ENCODE results near the gene BTBD16.

Gene BTBD16

GRCh38 chr10:122323189-122323588, 52.1 kb downstream of the BTBD16 start:
- Histone ChIP-seq H3K9ac (ENCODE audit: low read length) (no peak overlapping the region), H3K4me3 (ENCODE audit: low read depth, low read length) (no peak overlapping the region), H3K9me3 (ENCODE audit: control insufficient read depth, insufficient read depth, low read depth, low read length) (no peaks in the 10 kb centered on the region), H3K4me1 (ENCODE audit: control insufficient read depth, insufficient read depth, low read length) (peaks cover 3% of the 10 kb centered on the region; the same call in 1 of the 2 replicates), H3K27ac (ENCODE audit: low read depth, low read length) (no peak overlapping the region), H3K27me3 (ENCODE audit: control insufficient read depth, insufficient read depth, low read length) (no peaks in the 10 kb centered on the region), H3K36me3 (ENCODE audit: control insufficient read depth, insufficient read depth, low read length) (no peaks in the 10 kb centered on the region)

- Histone ChIP-seq H3K27ac (ENCODE audit: low read depth, low read length) (no peak overlapping the region), H3K4me3 (ENCODE audit: low read depth, low read length) (no peak overlapping the region), H3K27me3 (ENCODE audit: control insufficient read depth, insufficient read depth, low read length) (no peaks in the 10 kb centered on the region), H3K4me1 (ENCODE audit: control insufficient read depth, insufficient read depth, low read length) (peaks cover 3% of the 10 kb centered on the region; the same call in 1 of the 2 replicates), H3K9me3 (ENCODE audit: control insufficient read depth, insufficient read depth, low read depth, low read length) (no peaks in the 10 kb centered on the region), H3K36me3 (ENCODE audit: control insufficient read depth, insufficient read depth, low read length) (no peaks in the 10 kb centered on the region), H3K9ac (ENCODE audit: low read length) (no peak overlapping the region)
Measured at GRCh38 chr10:122323941-122324675, 53.0 kb downstream of the BTBD16 start.

DNA sequence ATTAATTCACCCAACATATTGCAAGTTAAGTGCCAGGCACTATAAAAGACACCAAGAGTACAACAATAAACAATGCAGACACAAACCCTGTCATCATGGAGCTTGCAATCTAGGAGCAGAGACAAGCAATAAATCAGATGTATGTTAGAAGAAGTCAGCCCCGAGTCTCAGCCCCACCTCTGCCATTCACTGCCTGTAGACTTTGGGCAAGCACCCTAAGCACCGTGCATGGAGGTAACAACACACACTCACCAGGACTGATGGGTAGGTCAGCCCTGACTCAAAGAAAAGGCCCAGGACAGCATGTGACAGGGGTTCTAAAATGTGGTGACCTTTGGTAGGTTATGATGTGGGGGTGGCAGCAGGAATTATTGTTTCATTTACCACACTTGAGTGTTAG, 54.1 kb downstream of the BTBD16 start:
- Histone ChIP-seq H3K9me3 (ENCODE audit: control insufficient read depth, insufficient read depth, low read depth, low read length) (no peaks in the 10 kb centered on the region), H3K4me3 (ENCODE audit: low read depth, low read length) (no peak overlapping the region), H3K27ac (ENCODE audit: low read depth, low read length) (no peak overlapping the region), H3K27me3 (ENCODE audit: control insufficient read depth, insufficient read depth, low read length) (no peaks in the 10 kb centered on the region), H3K4me1 (ENCODE audit: control insufficient read depth, insufficient read depth, low read length) (peaks cover 3% of the 10 kb centered on the region; the same call in 1 of the 2 replicates), H3K36me3 (ENCODE audit: control insufficient read depth, insufficient read depth, low read length) (no peaks in the 10 kb centered on the region), H3K9ac (ENCODE audit: low read length) (no peak overlapping the region)

- Histone ChIP-seq H3K9ac (ENCODE audit: low read length) (no peak overlapping the region), H3K4me1 (ENCODE audit: control insufficient read depth, insufficient read depth, low read length) (peaks cover 3% of the 10 kb centered on the region; the same call in 1 of the 2 replicates), H3K4me3 (ENCODE audit: low read depth, low read length) (no peak overlapping the region)
Measured at GRCh38 chr10:122326385-122326784, 55.3 kb downstream of the BTBD16 start.

DNA sequence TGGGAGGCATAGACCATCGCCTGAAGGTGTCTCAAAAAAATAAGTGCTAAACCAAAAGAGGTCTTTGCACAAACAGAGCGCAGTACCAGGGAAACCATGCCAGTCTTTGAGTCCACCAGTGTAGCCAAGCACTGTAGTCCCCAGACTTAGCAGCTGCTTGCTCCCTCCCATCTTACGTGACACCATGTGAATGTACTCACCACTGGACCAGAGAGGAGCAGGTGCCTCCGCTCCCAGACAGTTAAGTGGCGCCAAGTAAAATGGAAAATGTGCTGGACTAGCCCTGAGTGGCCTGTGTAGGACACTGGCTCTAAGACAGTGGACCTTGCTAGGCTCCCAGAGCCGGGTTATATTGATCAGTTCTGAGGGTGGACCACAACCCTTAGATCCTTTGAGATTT, 55.7 kb downstream of the BTBD16 start:
- Histone ChIP-seq H3K27ac (ENCODE audit: low read depth, low read length) (no peak overlapping the region), H3K36me3 (ENCODE audit: control insufficient read depth, insufficient read depth, low read length) (no peaks in the 10 kb centered on the region), H3K4me1 (ENCODE audit: control insufficient read depth, insufficient read depth, low read length) (peaks cover 3% of the 10 kb centered on the region; the same call in 1 of the 2 replicates)

More at GRCh38 chr10:122326385-122326784, 55.3 kb downstream of the BTBD16 start:
- H3K9me3 ChIP-seq (ENCODE audit: control insufficient read depth, insufficient read depth, low read depth, low read length): no peaks in the 10 kb centered on the region
- no peaks in the 10 kb centered on the region for H3K36me3 ChIP-seq (ENCODE audit: control insufficient read depth, insufficient read depth, low read length)
- no peaks in the 10 kb centered on the region for H3K27me3 ChIP-seq (ENCODE audit: control insufficient read depth, insufficient read depth, low read length)
- H3K27ac ChIP-seq (ENCODE audit: low read depth, low read length): no peak overlapping the region

DNA sequence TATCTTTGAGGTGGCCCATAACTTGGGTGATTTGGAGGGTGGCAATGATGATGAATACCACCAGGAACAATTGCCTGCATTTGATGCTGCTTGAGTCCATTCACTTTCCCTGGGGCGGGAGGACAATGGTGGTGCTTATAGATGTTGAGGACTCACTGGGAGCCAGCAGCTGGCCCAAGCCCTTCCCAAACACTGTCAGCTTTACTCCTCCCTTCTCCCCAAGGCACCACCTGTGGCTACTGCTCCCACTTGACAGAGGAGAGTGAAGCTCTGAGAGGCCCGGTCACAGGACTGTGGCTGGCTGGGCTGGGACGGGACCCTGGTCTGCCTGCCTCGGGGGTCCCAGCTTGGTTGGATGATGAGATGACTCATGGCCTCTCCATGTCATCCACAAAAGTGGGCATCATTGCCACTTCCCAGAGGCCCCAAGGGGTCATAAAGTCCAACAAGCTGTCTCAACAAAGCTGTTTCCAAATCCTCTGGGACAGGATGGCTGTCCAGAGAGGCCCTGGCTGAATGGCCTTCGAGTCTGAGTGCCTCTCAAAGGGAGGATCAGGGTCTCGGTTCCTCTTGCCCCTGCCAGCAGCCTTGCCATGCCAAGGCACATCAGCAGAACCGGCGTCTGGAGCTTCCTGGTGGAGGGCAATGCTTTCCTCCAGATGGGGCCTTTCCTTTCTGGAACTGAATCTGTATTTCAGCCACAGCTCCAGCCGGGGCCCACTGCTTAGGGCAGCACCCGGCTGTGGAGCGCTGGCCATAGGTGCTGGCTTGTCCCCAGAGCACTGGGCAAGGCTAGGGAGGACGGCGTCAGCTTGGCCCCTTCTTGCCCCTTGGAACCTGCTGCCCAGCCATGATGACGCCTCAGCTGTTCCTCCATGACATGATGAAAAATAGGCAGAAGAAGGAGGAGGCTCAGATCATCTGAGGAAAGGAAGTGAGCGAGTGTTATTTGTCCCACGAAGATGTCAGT, 56.4 kb downstream of the BTBD16 start:
- H3K4me3 ChIP-seq (ENCODE audit: low read depth, low read length): no peak overlapping the region
- H3K4me1 ChIP-seq (ENCODE audit: control insufficient read depth, insufficient read depth, low read length): peaks cover 3% of the 10 kb centered on the region; the same call in 1 of the 2 replicates
- H3K27ac ChIP-seq (ENCODE audit: low read depth, low read length): no peak overlapping the region
- H3K36me3 ChIP-seq (ENCODE audit: control insufficient read depth, insufficient read depth, low read length): no peaks in the 10 kb centered on the region
- H3K27me3 ChIP-seq (ENCODE audit: control insufficient read depth, insufficient read depth, low read length): no peaks in the 10 kb centered on the region
- H3K9me3 ChIP-seq (ENCODE audit: control insufficient read depth, insufficient read depth, low read depth, low read length): no peaks in the 10 kb centered on the region
- no peak overlapping the region for H3K9ac ChIP-seq (ENCODE audit: low read length)

More for the DNA sequence above, 55.7 kb downstream of the BTBD16 start:
- H3K9ac ChIP-seq (ENCODE audit: low read length): no peak overlapping the region
- no peak overlapping the region for H3K4me3 ChIP-seq (ENCODE audit: low read depth, low read length)
- H3K27me3 ChIP-seq (ENCODE audit: control insufficient read depth, insufficient read depth, low read length): no peaks in the 10 kb centered on the region
- no peaks in the 10 kb centered on the region for H3K9me3 ChIP-seq (ENCODE audit: control insufficient read depth, insufficient read depth, low read depth, low read length)

- no peak overlapping the region for H3K9ac ChIP-seq (ENCODE audit: low read length)
- H3K36me3 ChIP-seq (ENCODE audit: control insufficient read depth, insufficient read depth, low read length): no peaks in the 10 kb centered on the region
- H3K27me3 ChIP-seq (ENCODE audit: control insufficient read depth, insufficient read depth, low read length): no peaks in the 10 kb centered on the region
- H3K4me3 ChIP-seq (ENCODE audit: low read depth, low read length): no peak overlapping the region
- H3K9me3 ChIP-seq (ENCODE audit: control insufficient read depth, insufficient read depth, low read depth, low read length): no peaks in the 10 kb centered on the region
- no peaks in the 10 kb centered on the region for H3K4me1 ChIP-seq (ENCODE audit: control insufficient read depth, insufficient read depth, low read length)
- no peak overlapping the region for H3K27ac ChIP-seq (ENCODE audit: low read depth, low read length)
Measured at GRCh38 chr10:122328676-122329075, 57.6 kb downstream of the BTBD16 start.

GRCh38 chr10:122329416-122329815, 58.3 kb downstream of the BTBD16 start:
- no peaks in the 10 kb centered on the region for H3K27me3 ChIP-seq (ENCODE audit: control insufficient read depth, insufficient read depth, low read length)

DNA sequence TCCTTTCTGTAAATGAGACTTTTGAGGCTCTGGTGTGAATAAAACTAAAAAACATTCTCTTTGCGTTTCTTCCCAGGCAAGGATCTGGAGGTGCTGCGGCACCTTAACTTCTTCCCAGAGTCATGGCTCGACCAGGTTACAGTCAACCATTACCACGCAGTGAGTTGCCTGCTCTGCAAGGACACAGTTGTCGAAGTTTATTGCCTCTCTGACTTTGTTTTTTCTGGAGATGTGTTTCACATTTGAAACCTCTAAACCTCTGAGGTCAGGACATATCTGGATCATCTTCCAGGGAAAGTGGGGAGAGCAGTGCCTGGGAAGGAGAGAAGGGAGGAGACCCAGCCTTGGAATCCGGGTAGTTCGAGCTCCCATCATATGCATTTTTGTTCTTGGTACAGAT, 60.0 kb downstream of the BTBD16 start:
- H3K9me3 ChIP-seq (ENCODE audit: control insufficient read depth, insufficient read depth, low read depth, low read length): no peaks in the 10 kb centered on the region
- H3K27me3 ChIP-seq (ENCODE audit: control insufficient read depth, insufficient read depth, low read length): no peaks in the 10 kb centered on the region
- no peak overlapping the region for H3K9ac ChIP-seq (ENCODE audit: low read length)
- H3K36me3 ChIP-seq (ENCODE audit: control insufficient read depth, insufficient read depth, low read length): no peaks in the 10 kb centered on the region
- H3K4me1 ChIP-seq (ENCODE audit: control insufficient read depth, insufficient read depth, low read length): no peaks in the 10 kb centered on the region
- H3K27ac ChIP-seq (ENCODE audit: low read depth, low read length): no peak overlapping the region
- no peak overlapping the region for H3K4me3 ChIP-seq (ENCODE audit: low read depth, low read length)

More at GRCh38 chr10:122329416-122329815, 58.3 kb downstream of the BTBD16 start:
- Histone ChIP-seq H3K4me3 (ENCODE audit: low read depth, low read length) (no peak overlapping the region), H3K27ac (ENCODE audit: low read depth, low read length) (no peak overlapping the region), H3K4me1 (ENCODE audit: control insufficient read depth, insufficient read depth, low read length) (no peaks in the 10 kb centered on the region), H3K9me3 (ENCODE audit: control insufficient read depth, insufficient read depth, low read depth, low read length) (no peaks in the 10 kb centered on the region), H3K36me3 (ENCODE audit: control insufficient read depth, insufficient read depth, low read length) (no peaks in the 10 kb centered on the region), H3K9ac (ENCODE audit: low read length) (no peak overlapping the region)

- Histone ChIP-seq H3K4me1 (ENCODE audit: control insufficient read depth, insufficient read depth, low read length) (no peaks in the 10 kb centered on the region), H3K27ac (ENCODE audit: low read depth, low read length) (no peak overlapping the region), H3K9ac (ENCODE audit: low read length) (no peak overlapping the region), H3K36me3 (ENCODE audit: control insufficient read depth, insufficient read depth, low read length) (no peaks in the 10 kb centered on the region), H3K9me3 (ENCODE audit: control insufficient read depth, insufficient read depth, low read depth, low read length) (no peaks in the 10 kb centered on the region), H3K27me3 (ENCODE audit: control insufficient read depth, insufficient read depth, low read length) (no peaks in the 10 kb centered on the region), H3K4me3 (ENCODE audit: low read depth, low read length) (no peak overlapping the region)
Measured at GRCh38 chr10:122331615-122332446, 60.7 kb downstream of the BTBD16 start.

Data from HUES6 (cell line).